BLaER1 (cell line): ENCODE results near the gene UBE3D.
"Not testable (repeated sequence)": the region's sequence is repeated elsewhere in the genome, so short reads cannot be mapped to it uniquely, and the experiment has no call there.

Source experiments
- H3K27ac ChIP-seq: shearing (Covaris generic); formaldehyde crosslinking; 2 replicates; pipeline ENCODE4 v1.8.1; 2022
- H3K27me3 ChIP-seq: shearing (Covaris generic); formaldehyde crosslinking; 2 replicates; pipeline ENCODE4 v1.8.1; 2022
- H3K36me3 ChIP-seq: shearing (Covaris generic); formaldehyde crosslinking; 2 replicates; pipeline ENCODE4 v1.8.1; 2022
- H3K4me1 ChIP-seq: shearing (Covaris generic); formaldehyde crosslinking; 2 replicates; pipeline ENCODE4 v1.8.1; 2022
- H3K4me2 ChIP-seq: shearing (Covaris generic); formaldehyde crosslinking; 2 replicates; pipeline ENCODE4 v1.8.1; 2022
- H3K4me3 ChIP-seq: shearing (Covaris generic); formaldehyde crosslinking; 2 replicates; pipeline ENCODE4 v1.8.1; 2022
- H3K9ac ChIP-seq: shearing (Covaris generic); formaldehyde crosslinking; 2 replicates; pipeline ENCODE4 v1.8.1; 2022
- H3K9me3 ChIP-seq: shearing (Covaris generic); formaldehyde crosslinking; 2 replicates; pipeline ENCODE4 v1.8.1; 2022
- H4K20me1 ChIP-seq: shearing (Covaris generic); formaldehyde crosslinking; 2 replicates; pipeline ENCODE4 v1.8.1; 2022
- Cebpa-rat ChIP-seq: shearing (Covaris generic); IDR thresholded peaks from 2 replicates; pipeline ENCODE4 v1.8.1; 2022

UBE3D gene

GRCh38 chr6:82904257-82904656, 161.4 kb downstream of the UBE3D start:
- H3K9me3 ChIP-seq, result no peaks in the 10 kb centered on the region
- H3K36me3 ChIP-seq, result no peaks in the 10 kb centered on the region
- no peak overlapping the region for H3K27ac ChIP-seq
- no peak for TF ChIP-seq Cebpa-rat
- no peak overlapping the region for H3K4me3 ChIP-seq
- no peak overlapping the region for H3K4me2 ChIP-seq
- H4K20me1 ChIP-seq, result no peaks in the 10 kb centered on the region
- no peak overlapping the region for H3K9ac ChIP-seq
- H3K27me3 ChIP-seq, result no peaks in the 10 kb centered on the region
- 0 out of 2 replicates have a peak, but pooled peaks cover 5% of the 10 kb centered on the region for H3K4me1 ChIP-seq

GRCh38 chr6:82902290-82902689, 163.4 kb downstream of the UBE3D start:
- H3K9ac ChIP-seq, result no peak overlapping the region
- H3K4me2 ChIP-seq, result no peak overlapping the region
- H3K9me3 ChIP-seq, result no peaks in the 10 kb centered on the region
- TF ChIP-seq Cebpa-rat, result no peak
- 0 out of 2 replicates have a peak, but pooled peaks cover 5% of the 10 kb centered on the region for H3K4me1 ChIP-seq
- H3K36me3 ChIP-seq, result no peaks in the 10 kb centered on the region
- H4K20me1 ChIP-seq, result no peaks in the 10 kb centered on the region
- H3K4me3 ChIP-seq, result no peak overlapping the region
- no peaks in the 10 kb centered on the region for H3K27me3 ChIP-seq
- H3K27ac ChIP-seq, result no peak overlapping the region

- H3K9ac ChIP-seq, result no peak overlapping the region
- TF ChIP-seq Cebpa-rat, result no peak
- no peaks in the 10 kb centered on the region for H3K27me3 ChIP-seq
- H3K36me3 ChIP-seq, result no peaks in the 10 kb centered on the region
- no peaks in the 10 kb centered on the region for H3K9me3 ChIP-seq
- H4K20me1 ChIP-seq, result no peaks in the 10 kb centered on the region
- no peak overlapping the region for H3K4me3 ChIP-seq
- H3K4me1 ChIP-seq, result no peaks in the 10 kb centered on the region
- no peak overlapping the region for H3K4me2 ChIP-seq
- no peak overlapping the region for H3K27ac ChIP-seq
These were observed 170.9 kb downstream of the UBE3D start for GRCh38 chr6:82894653-82895259.

- no peaks in the 10 kb centered on the region for H3K4me1 ChIP-seq
- H3K4me2 ChIP-seq, result no peak overlapping the region
- TF ChIP-seq Cebpa-rat, result no peak
- H3K27me3 ChIP-seq, result no peaks in the 10 kb centered on the region
- no peaks in the 10 kb centered on the region for H4K20me1 ChIP-seq
- no peaks in the 10 kb centered on the region for H3K36me3 ChIP-seq
- H3K4me3 ChIP-seq, result no peak overlapping the region
- no peaks in the 10 kb centered on the region for H3K9me3 ChIP-seq
- no peak overlapping the region for H3K9ac ChIP-seq
- no peak overlapping the region for H3K27ac ChIP-seq
These were observed 171.6 kb downstream of the UBE3D start for GRCh38 chr6:82893889-82894652.

- H3K4me1 ChIP-seq, H3K4me3 ChIP-seq, H3K9ac ChIP-seq, H3K27ac ChIP-seq, H3K27me3 ChIP-seq, H3K9me3 ChIP-seq, H3K4me2 ChIP-seq, H4K20me1 ChIP-seq, H3K36me3 ChIP-seq: not testable (repeated sequence)
These were observed 174.1 kb downstream of the UBE3D start for GRCh38 chr6:82891503-82891902.

- Histone ChIP-seq H3K9me3 (no peaks in the 10 kb centered on the region), H3K9ac (no peak overlapping the region), H3K27me3 (no peaks in the 10 kb centered on the region), H4K20me1 (no peaks in the 10 kb centered on the region), H3K4me1 (no peaks in the 10 kb centered on the region), H3K4me2 (no peak overlapping the region), H3K4me3 (no peak overlapping the region), H3K36me3 (no peaks in the 10 kb centered on the region), H3K27ac (no peak overlapping the region)
- TF ChIP-seq Cebpa-rat, result no peak
These were observed 174.6 kb downstream of the UBE3D start for GRCh38 chr6:82891076-82891475.

GRCh38 chr6:82890240-82890639, 175.4 kb downstream of the UBE3D start:
- no peak overlapping the region for H3K4me2 ChIP-seq
- no peaks in the 10 kb centered on the region for H3K9me3 ChIP-seq
- H3K27me3 ChIP-seq, result no peaks in the 10 kb centered on the region
- H3K27ac ChIP-seq, result no peak overlapping the region
- no peak overlapping the region for H3K9ac ChIP-seq
- H3K36me3 ChIP-seq, result no peaks in the 10 kb centered on the region
- TF ChIP-seq Cebpa-rat, result no peak
- no peaks in the 10 kb centered on the region for H3K4me1 ChIP-seq
- H3K4me3 ChIP-seq, result no peak overlapping the region
- H4K20me1 ChIP-seq, result no peaks in the 10 kb centered on the region

- Histone ChIP-seq H4K20me1 (no peaks in the 10 kb centered on the region), H3K4me2 (no peak overlapping the region), H3K9ac (no peak overlapping the region), H3K4me3 (no peak overlapping the region), H3K27me3 (no peaks in the 10 kb centered on the region), H3K36me3 (no peaks in the 10 kb centered on the region), H3K9me3 (no peaks in the 10 kb centered on the region), H3K27ac (no peak overlapping the region), H3K4me1 (no peaks in the 10 kb centered on the region)
- no peak for TF ChIP-seq Cebpa-rat
These were observed 176.5 kb downstream of the UBE3D start for GRCh38 chr6:82889143-82889542.

GRCh38 chr6:82882363-82883023, 183.1 kb downstream of the UBE3D start:
- Histone ChIP-seq H3K9ac (no peak overlapping the region), H3K4me1 (no peaks in the 10 kb centered on the region), H3K27ac (no peak overlapping the region), H4K20me1 (no peaks in the 10 kb centered on the region), H3K27me3 (no peaks in the 10 kb centered on the region), H3K36me3 (no peaks in the 10 kb centered on the region), H3K4me2 (no peak overlapping the region), H3K4me3 (no peak overlapping the region), H3K9me3 (no peaks in the 10 kb centered on the region)
- TF ChIP-seq Cebpa-rat, result no peak

GRCh38 chr6:82881519-82881918, 184.1 kb downstream of the UBE3D start:
- Histone ChIP-seq H3K9ac (no peak overlapping the region), H3K27me3 (no peaks in the 10 kb centered on the region), H3K4me2 (no peak overlapping the region), H3K4me3 (no peak overlapping the region), H3K36me3 (no peaks in the 10 kb centered on the region), H4K20me1 (no peaks in the 10 kb centered on the region), H3K9me3 (no peaks in the 10 kb centered on the region), H3K4me1 (no peaks in the 10 kb centered on the region), H3K27ac (no peak overlapping the region)
- no peak for TF ChIP-seq Cebpa-rat
